ENCODE results near the gene RHOBTB1.

RHOBTB1 gene

DNA sequence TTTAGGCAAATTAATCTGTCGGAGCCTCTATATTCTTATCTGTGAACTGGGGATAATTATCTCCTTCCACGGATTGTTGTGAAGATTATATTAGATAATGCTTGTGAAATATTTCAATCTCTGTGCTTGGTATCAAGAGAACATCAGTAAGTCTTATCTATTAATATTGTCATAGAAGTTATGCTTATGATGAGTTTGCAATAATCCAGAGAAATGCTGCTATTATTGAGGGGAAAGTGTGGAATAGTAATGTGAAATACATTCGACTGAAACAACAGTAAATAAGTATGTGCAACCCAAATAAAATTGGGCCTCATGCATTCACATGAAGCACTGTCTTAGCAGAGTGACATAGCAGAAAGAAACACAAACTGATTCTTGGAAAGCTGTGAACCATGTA lies 13.7 kb downstream of the RHOBTB1 start:
- H3K4me2 ChIP-seq, result no peak overlapping the region
- no peaks in the 10 kb centered on the region for H3K36me3 ChIP-seq (ENCODE audit: insufficient read depth)
- no peak overlapping the region for H3K4me3 ChIP-seq (IDR thresholded peaks at IDR 0.05; ENCODE audit: insufficient read depth, low read depth, low read length)
- no peaks in the 10 kb centered on the region for H3K79me2 ChIP-seq (ENCODE audit: insufficient read depth, low read depth)
- TF ChIP-seq, protein P1, sequence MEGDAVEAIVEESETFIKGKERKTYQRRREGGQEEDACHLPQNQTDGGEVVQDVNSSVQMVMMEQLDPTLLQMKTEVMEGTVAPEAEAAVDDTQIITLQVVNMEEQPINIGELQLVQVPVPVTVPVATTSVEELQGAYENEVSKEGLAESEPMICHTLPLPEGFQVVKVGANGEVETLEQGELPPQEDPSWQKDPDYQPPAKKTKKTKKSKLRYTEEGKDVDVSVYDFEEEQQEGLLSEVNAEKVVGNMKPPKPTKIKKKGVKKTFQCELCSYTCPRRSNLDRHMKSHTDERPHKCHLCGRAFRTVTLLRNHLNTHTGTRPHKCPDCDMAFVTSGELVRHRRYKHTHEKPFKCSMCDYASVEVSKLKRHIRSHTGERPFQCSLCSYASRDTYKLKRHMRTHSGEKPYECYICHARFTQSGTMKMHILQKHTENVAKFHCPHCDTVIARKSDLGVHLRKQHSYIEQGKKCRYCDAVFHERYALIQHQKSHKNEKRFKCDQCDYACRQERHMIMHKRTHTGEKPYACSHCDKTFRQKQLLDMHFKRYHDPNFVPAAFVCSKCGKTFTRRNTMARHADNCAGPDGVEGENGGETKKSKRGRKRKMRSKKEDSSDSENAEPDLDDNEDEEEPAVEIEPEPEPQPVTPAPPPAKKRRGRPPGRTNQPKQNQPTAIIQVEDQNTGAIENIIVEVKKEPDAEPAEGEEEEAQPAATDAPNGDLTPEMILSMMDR (conservative IDR thresholded peaks at IDR 0.05; ENCODE audit: low read depth, low read length), result no peak
- H4K20me1 ChIP-seq (ENCODE audit: insufficient read depth), result no peaks in the 10 kb centered on the region
- H3K27me3 ChIP-seq (ENCODE audit: insufficient read depth, low read depth), result no peaks in the 10 kb centered on the region
- no peaks in the 10 kb centered on the region for H3K4me1 ChIP-seq (ENCODE audit: low read depth, poor library complexity, severe bottlenecking)
- no peak overlapping the region for H3K9ac ChIP-seq
- H2AFZ ChIP-seq (ENCODE audit: low read depth), result no peak overlapping the region
- no peak overlapping the region for H3K27ac ChIP-seq

DNA sequence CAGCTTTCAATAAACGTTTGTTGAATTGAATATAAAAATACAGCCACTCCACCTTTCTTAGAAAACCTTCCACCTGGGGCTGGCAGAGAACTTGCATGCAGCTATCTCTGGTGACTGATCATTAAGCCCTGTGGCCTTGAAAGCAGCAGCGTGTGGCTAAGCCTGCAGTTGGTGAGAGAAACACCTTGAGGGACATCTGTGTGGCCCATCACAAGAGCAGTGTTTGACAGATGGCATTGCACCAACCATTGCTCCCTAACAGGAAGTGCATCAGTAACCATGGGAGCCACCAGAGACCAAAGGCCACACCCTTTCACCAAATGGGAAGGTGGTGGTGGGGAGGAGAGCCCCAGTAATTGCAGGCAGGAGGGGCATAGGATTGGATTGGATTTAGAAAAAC lies 22.4 kb downstream of the RHOBTB1 start:
- no peak overlapping the region for H3K27ac ChIP-seq
- TF ChIP-seq, protein P1 (conservative IDR thresholded peaks at IDR 0.05; ENCODE audit: low read depth, low read length), result no peak
- no peaks in the 10 kb centered on the region for H3K27me3 ChIP-seq (ENCODE audit: insufficient read depth, low read depth)
- no peak overlapping the region for H3K4me3 ChIP-seq (IDR thresholded peaks at IDR 0.05; ENCODE audit: insufficient read depth, low read depth, low read length)
- no peaks in the 10 kb centered on the region for H3K79me2 ChIP-seq (ENCODE audit: insufficient read depth, low read depth)
- peaks cover 4% of the 10 kb centered on the region for H3K4me1 ChIP-seq (ENCODE audit: low read depth, poor library complexity, severe bottlenecking)
- H2AFZ ChIP-seq (ENCODE audit: low read depth), result no peak overlapping the region
- H3K4me2 ChIP-seq, result no peak overlapping the region
- no peaks in the 10 kb centered on the region for H3K36me3 ChIP-seq (ENCODE audit: insufficient read depth)
- H3K9ac ChIP-seq, result no peak overlapping the region
- H4K20me1 ChIP-seq (ENCODE audit: insufficient read depth), result no peaks in the 10 kb centered on the region

DNA sequence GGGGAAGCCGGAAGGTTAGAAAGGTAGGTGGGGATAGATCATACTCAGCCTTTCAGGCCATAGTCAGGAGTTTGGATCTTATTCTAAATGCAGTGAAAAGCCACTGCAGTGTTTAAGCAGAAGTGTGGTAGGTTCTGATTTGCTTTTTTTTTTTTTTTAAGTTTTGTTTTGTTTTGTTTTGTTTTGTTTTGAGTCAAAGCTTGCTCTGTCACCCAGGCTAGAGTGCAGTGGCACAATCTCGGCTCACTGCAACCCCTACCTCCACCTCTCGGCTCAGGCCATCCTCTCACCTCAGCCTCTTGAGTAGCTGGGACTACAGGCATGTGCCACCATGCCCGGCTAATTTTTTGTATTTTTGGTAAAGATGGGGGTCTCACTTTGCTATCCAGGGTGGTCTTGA lies 23.5 kb downstream of the RHOBTB1 start:
- no peak overlapping the region for H3K4me2 ChIP-seq
- TF ChIP-seq, protein P1 (conservative IDR thresholded peaks at IDR 0.05; ENCODE audit: low read depth, low read length), result no peak
- peaks cover 4% of the 10 kb centered on the region for H3K4me1 ChIP-seq (ENCODE audit: low read depth, poor library complexity, severe bottlenecking)
- no peak overlapping the region for H2AFZ ChIP-seq (ENCODE audit: low read depth)
- H3K27me3 ChIP-seq (ENCODE audit: insufficient read depth, low read depth), result no peaks in the 10 kb centered on the region
- no peak overlapping the region for H3K27ac ChIP-seq
- no peaks in the 10 kb centered on the region for H3K79me2 ChIP-seq (ENCODE audit: insufficient read depth, low read depth)
- H3K36me3 ChIP-seq (ENCODE audit: insufficient read depth), result no peaks in the 10 kb centered on the region
- no peak overlapping the region for H3K9ac ChIP-seq
- H4K20me1 ChIP-seq (ENCODE audit: insufficient read depth), result no peaks in the 10 kb centered on the region
- H3K4me3 ChIP-seq (IDR thresholded peaks at IDR 0.05; ENCODE audit: insufficient read depth, low read depth, low read length), result no peak overlapping the region

GRCh38 chr10:60919551-60919950 lies 24.4 kb downstream of the RHOBTB1 start:
- H3K36me3 ChIP-seq (ENCODE audit: insufficient read depth), result no peaks in the 10 kb centered on the region
- no peak overlapping the region for H3K4me3 ChIP-seq (IDR thresholded peaks at IDR 0.05; ENCODE audit: insufficient read depth, low read depth, low read length)
- no peaks in the 10 kb centered on the region for H4K20me1 ChIP-seq (ENCODE audit: insufficient read depth)
- H3K4me2 ChIP-seq, result no peak overlapping the region
- no peaks in the 10 kb centered on the region for H3K79me2 ChIP-seq (ENCODE audit: insufficient read depth, low read depth)
- H3K27ac ChIP-seq, result no peak overlapping the region
- H3K27me3 ChIP-seq (ENCODE audit: insufficient read depth, low read depth), result no peaks in the 10 kb centered on the region
- H3K9ac ChIP-seq, result no peak overlapping the region
- H2AFZ ChIP-seq (ENCODE audit: low read depth), result no peak overlapping the region
- H3K4me1 ChIP-seq (ENCODE audit: low read depth, poor library complexity, severe bottlenecking), result peaks cover 4% of the 10 kb centered on the region
- TF ChIP-seq, protein P1 (conservative IDR thresholded peaks at IDR 0.05; ENCODE audit: low read depth, low read length), result no peak
